ENCODE measurements around the gene SLC13A2. TPM values are rescaled to one million over a fixed set of nuclear protein-coding genes. Genes with fewer than 3 reads are reported as not detected.

SLC13A2 gene
- total and polyA plus RNA-seq, 12 donors, result 0.03 to 1.6 (median 0.05) TPM; not detected in 9

DNA sequence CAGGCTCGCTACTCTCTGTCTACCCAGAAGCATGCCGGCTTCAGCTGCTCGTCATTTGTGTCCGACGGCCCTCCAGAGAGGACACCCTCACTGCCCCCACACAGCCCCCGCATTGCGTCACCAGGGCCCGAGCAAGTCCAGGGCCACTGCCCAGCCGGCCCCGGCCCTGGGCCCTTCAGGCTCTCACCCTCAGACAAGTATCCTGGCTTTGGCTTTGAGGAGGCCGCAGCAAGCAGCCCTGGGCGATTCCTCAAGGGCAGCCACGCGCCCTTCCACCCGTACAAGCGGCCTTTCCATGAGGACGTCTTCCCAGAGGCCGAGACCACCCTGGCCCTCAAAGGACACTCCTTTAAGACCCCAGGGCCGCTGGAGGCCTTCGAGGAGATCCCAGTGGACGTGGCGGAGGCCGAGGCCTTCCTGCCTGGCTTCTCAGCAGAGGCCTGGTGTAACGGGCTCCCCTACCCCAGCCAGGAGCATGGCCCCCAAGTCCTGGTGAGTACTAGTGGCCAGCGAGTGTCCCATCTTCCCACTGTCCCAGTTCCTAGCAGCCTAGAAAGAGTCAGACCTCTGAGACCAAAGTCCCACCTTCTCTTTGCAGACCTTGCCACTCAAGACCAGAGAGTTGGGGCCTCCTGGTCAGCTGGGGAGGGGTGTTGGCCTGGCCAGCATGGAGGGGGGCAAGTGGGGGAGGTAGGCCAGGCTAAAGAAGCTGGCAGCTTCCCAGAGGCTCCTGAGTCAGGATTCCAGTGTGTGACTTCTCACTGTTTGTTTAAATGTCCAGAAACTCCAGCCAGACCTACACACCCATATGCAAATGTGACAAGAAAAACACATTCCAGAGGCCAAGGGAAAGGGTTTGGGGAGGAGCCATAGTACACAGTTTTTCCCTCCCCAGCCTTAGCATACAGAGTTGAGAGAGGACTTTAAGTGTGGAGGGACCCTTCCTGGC lies 51.3 kb downstream of the SLC13A2 start:
- H3K4me1 ChIP-seq (replicated peaks in 1 of 2), result no peaks in the 10 kb centered on the region
- H3K27ac ChIP-seq, result no peak overlapping the region
- no peaks in the 10 kb centered on the region for H3K36me3 ChIP-seq (replicated peaks in 1 of 2)
- DNase-seq, result no peak
- no peaks in the 10 kb centered on the region for H3K9me3 ChIP-seq (replicated peaks in 1 of 3)
- TF ChIP-seq POLR2A (IDR thresholded peaks at IDR 0.05), result no peak
- no peak for TF ChIP-seq CTCF (IDR thresholded peaks at IDR 0.05)
- intact Hi-C loops (cut with DNase I), result no loop called here
- H3K4me3 ChIP-seq, result no peak overlapping the region
- 72 to 87% (median 86%) methylated on average over 3 to 25 of the region's 25 CpGs for WGBS, 4 donors
- H3K27me3 ChIP-seq, result no peaks in the 10 kb centered on the region

DNA sequence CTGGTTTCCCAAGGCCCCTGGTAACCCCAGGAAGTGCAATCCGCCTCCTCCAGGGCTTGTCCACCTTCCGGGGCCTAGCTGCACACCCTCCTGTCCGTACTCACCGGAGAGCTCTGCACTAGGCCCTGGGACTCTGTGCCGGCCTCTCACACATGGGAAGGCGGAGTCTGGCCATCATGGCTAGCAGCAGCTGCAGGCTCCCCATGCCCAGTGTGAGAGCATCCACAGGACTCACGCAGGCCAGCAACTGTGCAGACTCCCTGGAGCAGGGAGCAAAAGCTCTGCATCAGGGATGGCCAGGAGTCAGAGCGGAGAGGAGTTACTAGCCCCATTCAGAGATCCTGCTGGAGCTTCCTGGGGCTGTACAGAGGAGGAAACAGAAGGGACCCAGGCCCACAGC lies 52.9 kb downstream of the SLC13A2 start:
- peaks cover 5% of the 10 kb centered on the region for H3K27me3 ChIP-seq
- no peaks in the 10 kb centered on the region for H3K9me3 ChIP-seq (replicated peaks in 1 of 3)
- TF ChIP-seq POLR2A (IDR thresholded peaks at IDR 0.05) (no peak), CTCF (IDR thresholded peaks at IDR 0.05) (no peak)
- H3K27ac ChIP-seq, result no peak overlapping the region
- WGBS, 4 donors, result 79 to 83% (median 82%) methylated on average over 6 to 8 of the region's 8 CpGs; no CpG with 5 or more reads in 1 of the 4 donors
- H3K36me3 ChIP-seq (replicated peaks in 1 of 2), result no peaks in the 10 kb centered on the region
- no peaks in the 10 kb centered on the region for H3K4me1 ChIP-seq (replicated peaks in 1 of 2)
- DNase-seq, result no peak
- intact Hi-C loops (cut with DNase I), result no loop called here
- no peak overlapping the region for H3K4me3 ChIP-seq

DNA sequence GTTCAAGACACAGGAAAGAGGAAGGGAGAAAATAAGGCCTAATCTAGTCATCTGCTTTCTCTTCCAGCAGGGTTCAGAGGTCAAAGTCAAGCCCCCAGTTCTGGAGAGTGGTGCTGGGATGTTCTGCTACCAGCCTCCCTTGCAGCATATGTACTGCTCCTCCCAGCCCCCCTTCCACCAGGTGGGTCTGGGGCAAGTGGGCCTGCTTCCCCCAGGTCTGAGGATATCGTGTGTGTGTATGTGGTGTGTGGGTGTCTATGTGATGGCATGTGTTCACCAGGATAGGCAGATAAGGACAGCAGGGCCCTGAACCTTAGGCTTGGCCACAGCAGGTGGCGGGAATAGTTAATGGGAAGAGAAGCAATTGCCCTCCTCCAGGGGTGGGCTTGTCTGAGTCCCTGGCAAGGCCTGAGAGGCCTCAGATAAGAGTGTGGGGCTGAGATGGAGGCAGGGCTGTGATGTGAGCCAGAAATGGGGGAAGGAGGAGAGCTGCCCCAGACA lies 53.8 kb downstream of the SLC13A2 start:
- WGBS, 4 donors, result 83 to 96% (median 92%) methylated on average over 2 of the region's 2 CpGs
- no peak overlapping the region for H3K4me3 ChIP-seq
- no peak for DNase-seq
- H3K9me3 ChIP-seq (replicated peaks in 1 of 3), result no peaks in the 10 kb centered on the region
- H3K36me3 ChIP-seq (replicated peaks in 1 of 2), result no peaks in the 10 kb centered on the region
- TF ChIP-seq CTCF (IDR thresholded peaks at IDR 0.05), result no peak
- no peak for TF ChIP-seq POLR2A (IDR thresholded peaks at IDR 0.05)
- H3K4me1 ChIP-seq (replicated peaks in 1 of 2), result no peaks in the 10 kb centered on the region
- intact Hi-C loops (cut with DNase I), result no loop called here
- H3K27me3 ChIP-seq, result peaks cover 5% of the 10 kb centered on the region
- no peak overlapping the region for H3K27ac ChIP-seq

DNA sequence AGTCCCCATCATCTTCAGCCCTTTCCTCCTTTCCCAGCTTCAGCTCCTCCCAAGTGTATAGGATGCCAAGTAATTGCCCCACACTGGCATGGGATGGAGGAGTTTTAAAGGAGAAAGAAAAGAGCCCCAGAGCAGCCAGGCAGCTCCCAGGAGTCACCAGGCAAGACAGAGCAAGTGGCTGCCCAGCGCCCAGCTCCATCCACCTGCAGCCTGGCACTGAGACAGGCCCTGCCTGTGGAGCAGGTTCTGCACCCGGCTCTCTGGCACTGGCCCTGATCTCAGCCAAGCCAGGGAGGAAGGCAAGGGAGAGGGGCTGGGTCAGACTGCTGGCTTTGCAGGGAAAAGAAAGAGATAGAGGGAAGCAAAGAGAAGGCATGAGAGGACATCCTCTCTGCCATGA lies 54.4 kb downstream of the SLC13A2 start:
- Histone ChIP-seq H3K36me3 (replicated peaks in 1 of 2) (no peaks in the 10 kb centered on the region), H3K9me3 (replicated peaks in 1 of 3) (no peaks in the 10 kb centered on the region), H3K4me3 (no peak overlapping the region), H3K27ac (no peak overlapping the region), H3K27me3 (peaks cover 5% of the 10 kb centered on the region), H3K4me1 (replicated peaks in 1 of 2) (no peaks in the 10 kb centered on the region)
- no peak for DNase-seq
- TF ChIP-seq CTCF (IDR thresholded peaks at IDR 0.05) (no peak), POLR2A (IDR thresholded peaks at IDR 0.05) (no peak)
- 80 to 96% (median 94%) methylated on average over 1 to 2 of the region's 2 CpGs for WGBS, 4 donors
- intact Hi-C loops (cut with DNase I), result no loop called here

All from adrenal gland (tissue), 12 donors.